ENCODE results near the gene DTX3L.
A peak's percentile ranks its signal among the peaks of the same experiment; 100 is the strongest.

The DTX3L gene

DNA sequence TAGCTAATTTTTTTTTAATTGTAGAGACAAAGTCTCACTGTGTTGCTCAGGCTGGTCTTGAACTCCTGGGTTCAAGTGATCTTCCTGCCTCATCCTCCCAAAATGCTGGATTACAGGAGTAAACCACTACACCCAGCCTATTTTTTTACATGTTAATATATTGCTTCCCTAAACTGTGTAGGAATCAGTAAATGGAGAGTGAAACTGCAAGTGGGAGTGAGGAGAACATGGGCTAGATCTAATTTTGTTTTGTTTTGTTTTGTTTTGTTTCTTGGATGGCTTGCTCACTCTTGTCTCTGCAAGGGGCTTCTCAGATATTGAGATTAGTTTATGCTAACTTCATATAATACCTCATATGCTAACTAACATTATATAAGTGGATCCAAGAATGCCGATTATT is 44.8 kb downstream of the DTX3L start:
- DNase-seq, result no peak

DNA sequence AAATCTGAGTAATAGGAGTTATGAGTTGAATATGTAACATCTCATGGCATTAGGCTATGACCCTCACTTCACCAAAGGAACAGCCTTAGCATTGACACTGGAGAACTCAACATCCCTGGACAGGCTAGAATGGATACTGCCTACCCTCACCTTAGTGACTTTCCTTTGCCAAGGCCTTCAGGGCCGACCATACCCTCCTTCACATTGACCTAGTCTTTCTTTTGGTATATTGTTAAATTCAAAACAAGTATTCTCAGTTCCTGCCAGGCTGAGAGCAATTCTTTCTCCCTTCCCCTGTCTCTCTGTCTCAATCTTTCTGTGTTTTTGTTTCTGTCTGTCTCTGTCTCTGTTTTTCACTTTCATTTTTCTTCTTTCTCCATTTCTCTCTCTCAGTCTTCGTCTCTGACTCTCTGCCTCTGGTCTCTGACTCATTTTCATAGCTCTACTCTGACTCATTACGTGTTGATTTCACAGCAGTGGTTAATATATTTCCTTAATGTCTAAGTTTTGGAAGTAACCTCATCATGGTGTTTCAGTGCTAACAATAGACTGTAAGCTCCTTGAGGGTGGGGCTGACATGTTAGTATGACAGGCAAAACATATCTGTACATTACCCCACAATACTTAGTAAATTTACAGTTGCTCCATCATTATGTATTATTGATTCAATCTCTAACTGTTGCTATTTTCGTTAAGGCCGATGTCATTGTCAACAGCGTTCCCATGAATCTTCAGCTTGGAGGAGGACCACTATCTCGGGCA is 45.8 kb downstream of the DTX3L start:
- DNase-seq, result peak; percentile 74 to 75

DNA sequence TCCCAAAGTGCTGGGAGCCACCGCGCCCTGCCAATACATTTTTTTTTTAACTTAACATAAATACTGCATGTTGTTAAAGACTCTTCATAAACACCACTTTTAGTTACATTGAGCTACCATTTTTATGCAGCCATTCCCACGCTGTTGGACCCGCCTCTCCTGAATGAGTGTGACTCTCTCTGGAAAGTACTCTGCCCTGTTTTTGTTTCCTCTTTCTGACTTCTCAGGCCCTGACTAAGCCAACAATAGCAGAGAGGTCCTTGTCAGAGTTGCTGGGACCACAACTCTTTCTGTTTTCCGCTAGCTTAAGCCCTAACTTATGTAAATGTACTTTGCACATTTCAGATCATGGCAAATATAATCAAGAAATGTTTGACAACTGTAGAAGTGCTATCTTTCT is 48.6 kb downstream of the DTX3L start:
- peak; percentile 57 to 59 for DNase-seq

DNA sequence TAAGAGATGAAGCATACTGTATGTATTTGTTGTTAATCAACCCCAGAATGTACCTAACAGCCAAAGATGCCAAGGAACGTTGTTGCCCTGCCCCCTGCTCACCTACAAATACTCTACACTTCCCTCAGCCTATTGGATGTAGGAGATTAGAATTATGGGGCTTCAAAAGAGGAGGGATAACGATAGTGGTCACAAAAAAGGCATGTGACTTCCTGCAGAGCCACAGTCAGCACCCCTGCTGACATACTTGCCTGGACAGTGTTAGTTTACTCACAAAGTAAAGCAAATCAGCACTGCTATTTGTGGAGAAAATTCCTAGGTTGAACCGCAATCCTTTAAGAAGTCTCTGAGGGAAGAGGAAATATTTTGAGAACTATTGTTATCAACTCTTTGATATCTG is 51.2 kb downstream of the DTX3L start:
- no peak for DNase-seq

DNA sequence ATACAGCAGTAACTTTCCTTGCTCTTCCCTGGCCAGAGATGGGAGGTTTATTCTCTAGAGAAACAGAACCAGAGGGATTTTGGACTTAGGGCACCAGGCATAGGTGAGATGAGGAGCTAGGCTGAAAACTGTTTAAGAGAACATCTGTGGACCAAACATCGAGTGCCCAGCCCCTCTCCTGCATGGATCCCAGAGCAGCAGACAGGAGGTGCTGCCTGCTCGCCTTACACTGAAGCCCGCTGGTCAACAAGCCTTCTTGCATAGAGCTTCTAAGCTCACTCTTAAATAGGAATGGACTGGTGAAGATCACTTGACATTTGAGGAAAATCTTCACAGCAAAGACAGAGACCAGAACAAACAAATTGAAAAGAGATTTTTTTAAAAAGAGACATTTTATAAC is 54.5 kb downstream of the DTX3L start:
- no peak for DNase-seq

DNA sequence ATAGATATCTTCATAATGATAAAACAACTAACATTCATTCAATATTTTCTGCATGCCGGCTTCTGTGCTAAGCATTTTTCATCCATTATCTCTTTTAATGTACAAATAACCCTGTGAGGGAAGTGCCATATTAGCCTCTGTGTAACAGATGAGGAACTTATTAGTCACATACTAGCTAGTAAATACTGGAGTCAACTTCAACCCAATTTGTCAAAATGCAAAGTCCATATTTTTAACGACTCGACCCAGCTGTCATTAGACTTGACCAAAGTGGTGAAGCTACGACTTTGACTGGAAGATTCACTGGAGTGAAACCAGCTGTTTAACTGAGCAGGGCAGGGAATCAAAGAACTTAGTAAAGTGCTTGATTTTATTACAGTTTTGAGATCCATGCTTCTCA is 54.9 kb downstream of the DTX3L start:
- DNase-seq, result peak in 1 of 2 donors; percentile 33

DNA sequence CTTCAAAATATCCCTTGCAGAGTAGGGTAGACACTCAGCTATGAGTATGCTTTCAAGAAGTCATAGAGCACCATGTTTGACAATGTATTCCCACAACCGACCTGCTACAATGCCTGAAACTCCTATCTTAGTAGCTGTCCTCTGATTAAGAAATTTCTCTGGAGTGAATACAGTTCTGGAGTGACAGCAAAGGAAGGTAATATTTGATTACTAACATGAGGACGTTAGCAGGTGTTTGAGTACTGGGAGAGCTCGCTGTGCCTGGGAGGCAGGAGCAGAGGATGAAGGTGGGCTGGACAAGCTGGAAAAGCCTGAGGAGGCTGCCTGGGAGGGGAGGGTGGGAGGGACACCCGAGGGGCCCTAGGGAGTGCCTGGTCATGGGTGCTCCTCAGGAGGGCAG is 56.3 kb downstream of the DTX3L start:
- DNase-seq, result no peak

DNA sequence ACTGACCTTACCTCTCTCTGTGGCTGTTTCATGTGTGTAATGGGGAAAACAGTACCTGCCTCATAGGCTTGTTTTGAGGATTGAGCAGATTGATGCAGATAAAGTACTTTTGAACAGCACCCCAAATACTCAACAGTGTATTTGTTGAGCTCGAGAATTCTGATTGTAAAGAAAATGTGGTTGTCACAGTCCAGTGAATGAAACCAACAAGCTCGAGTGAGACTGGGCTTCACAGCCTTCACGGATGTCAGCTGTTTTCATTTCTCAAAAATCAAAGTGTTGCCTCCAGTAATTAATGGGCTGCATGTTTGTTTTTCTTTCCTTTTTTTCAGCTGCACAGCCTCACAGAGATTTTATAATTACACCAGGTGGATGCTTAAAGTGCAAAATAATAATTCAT is 57.0 kb downstream of the DTX3L start:
- no peak for DNase-seq

DNA sequence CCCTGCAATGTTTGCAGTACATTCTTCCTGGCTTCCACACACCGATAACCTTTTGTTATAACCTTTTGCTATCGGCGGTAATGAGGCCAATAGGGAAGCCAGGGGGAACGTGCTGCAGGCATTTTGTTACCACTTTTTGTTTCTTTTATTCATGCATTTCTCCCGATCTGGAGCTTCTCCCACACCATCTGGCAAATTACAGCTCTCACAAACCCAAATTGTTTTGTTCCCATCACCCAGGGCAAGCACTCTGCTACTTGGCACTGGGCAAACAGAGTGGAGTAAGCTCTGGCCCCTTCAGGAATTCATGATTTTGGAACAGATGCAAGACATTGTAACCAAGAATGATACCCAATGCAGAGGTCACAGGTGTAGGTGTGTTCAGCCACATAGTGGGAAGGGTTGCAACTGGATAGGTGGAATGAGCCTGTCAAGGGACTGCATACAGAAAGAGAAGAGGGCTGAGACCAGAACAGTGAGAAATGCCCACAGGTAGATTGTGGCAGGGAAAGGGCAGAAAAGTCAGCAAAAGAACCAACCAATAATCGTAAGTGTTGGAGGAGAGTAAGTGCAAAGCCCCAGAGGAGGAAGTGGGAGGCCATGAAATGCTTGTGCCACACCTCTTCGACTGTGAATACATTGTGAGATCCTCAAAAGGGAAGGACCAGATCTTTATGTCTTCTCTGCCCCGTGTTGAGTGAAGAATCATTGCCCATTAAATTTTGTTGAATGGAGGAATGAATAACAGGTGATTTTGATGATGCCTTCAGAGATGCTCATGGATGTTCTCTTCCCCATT is 59.1 kb downstream of the DTX3L start:
- DNase-seq, result no peak
